GM18519 (cell line): ENCODE data around the gene HOXD10.

Experiments used
- ATAC-seq: cut with Tn5 transposase; IDR thresholded peaks from one replicate; pipeline ENCODE4 v1.9.1; 2021; ENCODE audit warnings: mild to moderate bottlenecking, moderate library complexity; ENCODE audit not compliant: unreplicated experiment, low FRiP score

Gene HOXD10

DNA sequence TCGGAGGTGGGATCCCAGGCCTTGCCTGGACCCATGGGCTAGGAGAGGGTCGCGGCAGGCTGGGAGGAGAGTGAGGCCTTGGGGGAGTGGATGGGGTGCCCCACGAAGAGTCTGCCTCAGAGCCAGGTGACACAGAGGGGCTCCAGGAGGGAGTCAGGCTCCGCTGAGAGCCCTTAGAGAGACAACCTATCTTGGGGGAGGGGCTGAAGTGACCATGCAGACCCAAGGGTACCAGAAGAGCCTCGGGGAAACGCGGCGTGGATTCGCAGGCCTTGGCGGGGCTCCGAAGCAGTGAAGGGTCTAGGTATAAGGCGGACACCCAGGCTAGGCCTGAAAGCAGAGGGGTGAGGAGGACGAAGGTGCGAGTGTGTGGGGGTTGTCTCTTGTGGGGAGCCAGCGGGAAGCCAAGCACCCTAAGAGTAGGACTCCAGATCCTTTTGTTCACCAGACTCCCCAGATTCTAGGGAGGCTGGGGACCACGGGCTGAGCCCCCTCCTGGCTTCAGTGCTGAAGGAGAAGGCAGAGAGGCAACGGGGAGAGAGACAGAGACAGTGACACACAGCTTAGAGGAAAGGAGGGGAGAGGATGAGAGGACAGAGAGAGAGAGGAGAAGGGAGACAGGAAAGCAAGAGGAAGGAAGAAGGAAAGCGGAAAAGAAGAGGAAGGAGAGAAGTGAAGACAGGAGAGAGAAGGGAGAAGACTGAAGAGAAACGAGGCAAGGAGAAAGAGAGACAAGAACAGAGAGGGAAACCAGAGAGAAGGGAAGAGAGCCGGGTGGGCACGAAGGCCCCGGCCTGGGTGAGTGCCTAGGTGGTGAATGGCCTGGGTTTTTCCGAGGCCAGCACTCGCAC is 10.6 kb upstream of the HOXD10 start:
- no peak for ATAC-seq

DNA sequence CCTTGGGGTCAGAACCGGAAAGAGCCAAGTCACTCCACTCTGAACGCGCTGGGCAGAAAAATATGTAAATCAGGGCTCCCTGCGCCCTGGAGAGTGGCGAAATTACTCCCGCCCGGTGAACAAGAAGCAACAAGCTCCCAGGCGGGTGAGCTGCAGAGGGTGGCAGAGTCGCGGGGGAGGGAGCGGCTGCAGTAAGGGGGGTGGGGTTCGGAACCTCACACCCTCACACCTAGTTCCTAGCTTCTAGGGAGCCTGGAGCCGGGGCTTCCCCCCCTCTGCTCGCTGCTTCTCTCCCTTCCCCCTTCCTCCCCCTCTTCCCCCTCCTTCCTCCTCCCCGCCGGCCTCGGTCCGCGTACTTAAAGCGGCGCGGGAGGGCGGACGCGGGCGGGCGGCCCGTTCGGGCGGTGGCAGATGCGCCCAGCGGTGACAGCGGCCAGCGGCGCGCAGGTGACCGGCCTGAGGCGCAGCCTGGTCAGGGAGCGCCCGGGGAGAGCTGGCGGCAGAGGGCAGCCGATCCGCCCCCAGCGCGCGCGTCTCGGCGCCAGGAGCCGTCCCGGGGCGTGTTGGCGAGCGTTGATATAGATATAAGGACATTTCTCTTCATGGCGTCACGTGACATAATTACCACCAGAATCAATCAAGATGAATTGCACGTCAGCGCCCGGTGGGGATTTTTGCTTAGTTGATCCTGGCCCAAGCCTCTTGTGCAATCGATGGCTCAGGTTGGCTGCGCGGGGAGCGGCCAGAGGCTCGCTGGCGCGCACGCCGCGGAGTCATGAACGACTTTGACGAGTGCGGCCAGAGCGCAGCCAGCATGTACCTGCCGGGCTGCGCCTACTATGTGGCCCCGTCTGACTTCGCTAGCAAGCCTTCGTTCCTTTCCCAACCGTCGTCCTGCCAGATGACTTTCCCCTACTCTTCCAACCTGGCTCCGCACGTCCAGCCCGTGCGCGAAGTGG is 9.7 kb upstream of the HOXD10 start, which contains the start of gene HOXD11:
Gene HOXD11 (plus strand): TSS at position 700 of the 959 bp plus-strand sequence. CDS start 76 bp downstream, at position 776.
- no peak for ATAC-seq

DNA sequence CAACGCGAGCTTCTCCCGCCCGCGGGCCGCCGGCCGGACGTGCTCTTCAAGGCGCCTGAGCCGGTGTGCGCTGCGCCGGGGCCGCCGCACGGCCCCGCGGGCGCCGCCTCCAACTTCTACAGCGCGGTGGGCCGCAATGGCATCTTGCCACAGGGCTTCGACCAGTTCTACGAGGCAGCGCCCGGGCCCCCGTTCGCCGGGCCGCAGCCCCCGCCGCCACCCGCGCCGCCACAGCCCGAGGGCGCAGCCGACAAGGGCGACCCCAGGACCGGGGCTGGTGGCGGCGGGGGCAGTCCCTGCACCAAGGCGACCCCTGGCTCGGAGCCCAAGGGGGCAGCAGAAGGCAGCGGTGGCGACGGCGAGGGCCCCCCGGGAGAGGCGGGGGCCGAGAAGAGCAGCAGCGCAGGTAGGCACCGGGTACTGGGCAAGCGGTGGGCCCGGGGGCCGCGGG is 8.8 kb upstream of the HOXD10 start:
- ATAC-seq: no peak

DNA sequence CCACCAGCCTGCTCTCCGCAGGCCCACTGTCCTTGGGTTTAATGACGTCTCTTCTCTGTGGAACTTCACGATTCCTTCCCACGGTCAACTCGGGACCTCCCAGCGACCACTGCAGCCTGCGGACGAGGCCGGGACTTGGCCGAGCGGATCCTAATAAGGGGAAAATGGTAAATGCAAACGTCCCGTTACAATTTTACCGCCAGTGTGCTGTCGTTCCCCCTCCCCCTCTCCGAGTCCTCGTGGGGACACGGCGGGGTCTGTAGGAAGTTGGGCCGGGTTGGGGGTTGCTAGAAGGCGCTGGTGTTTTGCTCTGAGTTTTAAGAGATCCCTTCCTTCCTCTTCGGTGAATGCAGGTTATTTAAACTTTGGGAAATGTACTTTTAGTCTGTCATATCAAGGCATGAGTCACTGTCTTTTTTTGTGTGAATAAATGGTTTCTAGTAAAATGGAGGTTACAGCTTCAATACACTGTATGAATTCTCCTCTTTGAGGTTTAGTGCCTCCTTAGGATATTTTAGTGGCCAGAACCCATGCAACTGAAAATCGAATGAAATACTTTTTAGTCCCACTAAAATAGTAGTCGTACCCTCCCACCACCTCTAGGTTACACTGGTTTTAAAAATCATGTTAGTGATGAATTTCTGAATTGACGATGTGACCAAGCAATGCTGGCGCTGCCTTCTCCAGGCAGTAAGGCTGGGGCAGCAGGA is 7.2 kb upstream of the HOXD10 start:
- no peak for ATAC-seq

DNA sequence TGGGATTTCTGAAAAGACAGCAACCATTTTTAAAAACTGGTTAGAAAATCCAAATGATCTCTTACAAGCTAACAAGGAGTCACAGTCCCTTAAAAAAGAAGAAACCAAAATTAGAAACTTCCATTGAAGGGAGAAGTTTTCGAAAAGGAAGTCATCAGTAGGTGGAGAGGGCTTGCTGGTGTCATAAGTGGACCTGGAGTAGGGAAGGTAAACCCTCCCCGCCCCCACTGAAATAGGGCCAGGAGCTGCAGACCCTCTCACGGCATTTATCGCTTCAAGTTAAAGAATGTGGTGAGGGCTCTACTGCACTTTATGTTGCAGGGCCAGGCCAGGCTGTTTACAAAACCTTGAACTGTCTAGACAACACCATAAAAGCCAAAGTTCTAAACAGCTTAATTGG is 6.6 kb upstream of the HOXD10 start:
- ATAC-seq: no peak

DNA sequence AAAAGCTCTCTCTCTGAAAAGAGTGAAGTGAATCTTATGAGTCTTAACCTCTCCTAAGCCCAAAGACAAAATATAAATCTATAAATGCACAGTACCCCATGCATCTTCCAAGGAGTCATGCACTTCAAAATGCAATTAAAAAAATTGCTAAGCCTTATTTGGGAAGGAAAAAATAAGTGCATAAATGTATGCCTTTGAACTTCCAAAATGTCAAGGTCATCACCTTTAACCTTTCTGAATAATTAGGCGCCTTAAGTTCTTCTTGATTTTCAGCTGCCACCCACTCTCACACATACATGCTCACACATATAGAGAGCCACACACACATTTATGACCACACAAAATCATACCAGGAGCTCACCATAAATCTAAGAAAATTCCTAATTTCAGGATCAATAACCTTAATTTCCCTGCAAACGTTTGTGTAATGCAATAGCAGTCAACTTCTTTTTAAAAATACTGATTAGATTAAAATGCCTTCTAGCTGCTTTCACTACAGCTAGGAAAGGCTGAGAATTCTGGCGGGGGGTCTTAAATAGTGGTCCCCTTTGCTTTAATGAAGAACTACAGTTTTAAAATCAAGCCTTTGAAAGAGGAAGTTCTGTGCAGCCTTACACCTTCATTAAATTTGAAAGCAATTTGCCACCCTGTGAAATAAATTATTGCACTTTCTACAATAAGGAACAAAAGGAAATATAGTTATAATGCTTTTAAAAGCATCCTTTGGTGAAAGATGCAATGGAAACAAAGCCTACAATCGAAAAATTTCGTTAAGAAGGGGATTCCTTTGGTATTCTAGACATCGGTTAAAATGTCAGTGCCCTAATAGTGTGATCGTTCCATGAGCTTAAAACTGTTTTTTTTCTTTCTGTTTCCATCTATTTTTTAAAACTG is 5.9 kb upstream of the HOXD10 start:
- no peak for ATAC-seq

DNA sequence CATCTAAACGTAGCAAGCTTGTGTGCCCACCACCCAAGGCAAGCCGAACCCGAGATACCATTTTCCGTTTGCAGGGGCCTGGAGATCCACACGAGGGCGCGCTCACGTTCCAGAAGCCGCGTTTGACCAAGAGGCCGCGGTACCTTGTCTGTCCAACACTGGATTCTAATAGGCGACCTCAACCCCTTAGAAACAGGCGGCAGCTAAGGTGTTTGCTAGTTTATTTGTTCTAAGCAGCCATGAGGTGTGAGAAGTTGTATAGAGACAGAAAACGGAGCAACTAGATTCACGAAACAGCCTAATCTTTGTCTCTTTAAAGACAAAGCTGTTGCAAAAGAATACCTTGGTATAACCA is 5.3 kb upstream of the HOXD10 start:
- no peak for ATAC-seq

DNA sequence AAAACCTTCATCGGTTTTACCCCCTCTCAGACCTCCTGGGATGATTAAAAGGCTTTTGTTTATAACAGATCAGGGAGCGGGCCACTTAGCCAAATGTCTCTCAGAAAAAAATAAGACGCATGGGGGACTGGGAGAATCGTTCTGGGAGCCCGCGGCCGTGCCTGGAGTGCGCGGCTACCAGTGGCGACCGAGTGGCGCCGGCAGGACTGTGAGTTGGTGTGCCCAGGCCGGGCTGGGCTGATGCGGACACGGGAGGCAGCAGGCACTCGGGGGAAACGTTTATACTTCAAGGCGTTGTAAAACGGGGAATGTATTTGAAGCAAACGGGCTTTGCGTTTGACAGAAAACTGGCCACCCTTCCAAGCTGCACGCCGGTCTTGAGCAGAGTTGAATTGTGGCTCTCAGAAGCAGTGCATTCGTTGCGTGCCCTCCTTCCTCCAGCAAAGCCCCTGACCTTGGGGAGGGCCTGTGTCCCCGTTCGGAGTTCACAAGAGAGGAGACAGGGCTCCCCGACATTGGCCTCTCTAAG is 4.7 kb upstream of the HOXD10 start:
- ATAC-seq: no peak

DNA sequence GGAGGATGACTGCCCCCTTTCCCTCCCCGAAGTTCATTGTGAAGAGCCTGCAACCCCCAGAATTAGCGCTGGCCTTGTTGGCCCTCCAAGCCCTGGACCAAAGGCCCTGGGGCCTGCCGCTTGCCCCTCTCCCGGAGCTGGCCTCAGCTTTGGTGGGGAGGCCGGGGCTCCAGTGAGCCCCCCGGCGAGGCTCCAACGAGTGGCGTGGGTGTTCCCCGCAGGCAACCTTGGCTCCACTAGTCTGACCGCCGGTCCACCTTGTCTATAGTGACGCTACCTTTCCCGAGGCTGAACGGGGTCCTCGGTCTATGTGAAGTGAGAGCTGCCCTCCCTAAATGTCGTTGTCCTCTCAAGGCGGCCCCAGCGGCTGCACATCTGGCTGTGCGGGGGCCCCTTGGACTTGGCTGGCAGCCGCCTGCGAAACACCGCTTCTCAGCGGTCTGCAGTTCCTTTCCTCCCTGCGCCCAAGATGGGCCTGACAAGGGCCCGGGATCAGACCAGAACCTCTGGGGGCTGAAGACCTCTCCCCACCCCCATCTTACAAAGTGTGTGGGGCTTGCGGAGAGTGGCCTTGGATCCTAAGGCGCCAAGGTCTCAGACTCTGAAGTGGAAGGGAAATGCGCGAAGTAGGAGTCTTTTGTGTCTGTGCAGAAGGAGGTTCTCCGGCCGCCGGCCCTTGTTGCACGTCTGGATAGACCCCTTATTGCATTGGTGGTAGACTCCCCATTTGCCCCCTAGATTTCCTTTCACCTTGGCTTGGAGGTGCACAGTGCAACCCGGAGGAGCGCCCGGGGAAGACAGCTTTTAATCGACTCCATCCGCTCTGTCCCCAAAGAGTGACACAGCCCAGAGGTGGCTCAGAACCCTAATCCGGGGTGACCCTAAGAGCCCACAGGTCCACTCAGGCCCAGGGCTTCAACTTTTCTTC is 3.9 kb upstream of the HOXD10 start:
- no peak for ATAC-seq

DNA sequence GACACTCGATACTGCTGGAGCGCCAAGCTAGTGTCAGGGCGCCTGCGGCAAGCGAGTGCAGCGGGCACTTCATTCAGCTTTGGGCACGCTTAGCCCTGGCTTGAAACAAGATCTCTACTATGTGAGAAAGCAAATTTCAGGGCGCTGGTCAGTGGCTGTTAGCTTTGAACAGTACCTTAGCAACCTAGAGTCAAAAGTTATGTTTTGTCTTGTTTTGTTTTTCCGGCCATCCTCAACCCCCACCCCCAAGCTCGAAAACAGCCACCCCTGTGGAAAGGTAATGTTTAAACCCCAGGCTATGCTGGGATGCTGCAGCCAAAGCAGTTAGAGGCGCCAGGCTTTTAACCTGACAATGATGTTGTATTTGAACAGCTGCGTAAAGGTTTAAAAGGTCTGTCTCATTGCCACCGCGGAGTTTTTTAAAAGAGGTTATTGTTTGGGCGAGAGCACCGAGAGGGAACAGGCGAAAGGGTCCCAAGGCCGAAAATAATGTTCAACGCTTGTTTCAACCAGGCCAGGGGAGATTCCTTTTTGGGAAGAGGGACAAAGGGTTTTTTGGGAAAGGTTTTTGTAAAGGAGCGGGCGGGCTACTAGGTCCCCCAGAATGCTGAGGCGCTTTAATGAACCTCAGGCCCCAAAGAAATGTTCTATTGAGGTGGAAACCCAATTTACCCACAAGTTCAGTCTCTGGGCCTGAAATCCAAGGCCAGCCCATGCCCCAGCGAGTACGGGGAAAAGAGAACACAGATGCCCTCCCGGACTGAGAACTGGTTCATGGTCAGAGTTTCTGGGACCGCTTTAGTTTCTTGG is 2.3 kb upstream of the HOXD10 start:
- ATAC-seq: no peak

DNA sequence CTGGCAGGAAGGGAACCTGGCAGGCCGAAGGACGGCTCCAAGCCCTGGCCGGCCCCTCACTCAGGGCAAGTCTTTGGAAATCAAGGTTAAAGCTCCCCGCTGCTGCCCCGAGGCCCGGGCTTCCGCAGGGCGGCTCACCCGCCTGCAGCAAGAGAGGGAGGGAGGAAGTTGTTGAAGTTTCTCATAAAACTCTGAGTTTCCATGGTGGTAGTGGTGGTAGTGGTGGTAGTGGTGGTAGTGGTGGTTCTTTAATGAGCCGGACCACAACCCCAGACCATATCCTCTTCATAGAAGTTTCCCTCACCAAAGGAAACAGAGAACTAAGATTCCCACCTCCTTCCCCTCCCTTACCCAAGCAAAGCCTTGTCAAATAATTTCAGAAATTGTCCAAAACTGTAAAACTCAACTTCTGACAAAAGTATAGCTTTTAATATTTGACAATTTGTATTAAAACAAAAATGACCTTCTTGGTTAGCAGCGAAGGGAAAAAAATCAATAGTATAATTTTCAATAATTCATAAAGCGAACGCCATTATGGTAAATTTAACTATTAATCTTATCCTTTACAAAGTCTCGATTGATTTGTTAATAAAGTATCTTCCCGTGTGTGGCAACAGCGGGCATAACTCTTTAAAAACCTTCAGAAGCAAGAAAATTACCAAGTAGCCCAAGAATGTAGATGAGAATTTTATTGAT is 1.5 kb upstream of the HOXD10 start:
- no peak for ATAC-seq

DNA sequence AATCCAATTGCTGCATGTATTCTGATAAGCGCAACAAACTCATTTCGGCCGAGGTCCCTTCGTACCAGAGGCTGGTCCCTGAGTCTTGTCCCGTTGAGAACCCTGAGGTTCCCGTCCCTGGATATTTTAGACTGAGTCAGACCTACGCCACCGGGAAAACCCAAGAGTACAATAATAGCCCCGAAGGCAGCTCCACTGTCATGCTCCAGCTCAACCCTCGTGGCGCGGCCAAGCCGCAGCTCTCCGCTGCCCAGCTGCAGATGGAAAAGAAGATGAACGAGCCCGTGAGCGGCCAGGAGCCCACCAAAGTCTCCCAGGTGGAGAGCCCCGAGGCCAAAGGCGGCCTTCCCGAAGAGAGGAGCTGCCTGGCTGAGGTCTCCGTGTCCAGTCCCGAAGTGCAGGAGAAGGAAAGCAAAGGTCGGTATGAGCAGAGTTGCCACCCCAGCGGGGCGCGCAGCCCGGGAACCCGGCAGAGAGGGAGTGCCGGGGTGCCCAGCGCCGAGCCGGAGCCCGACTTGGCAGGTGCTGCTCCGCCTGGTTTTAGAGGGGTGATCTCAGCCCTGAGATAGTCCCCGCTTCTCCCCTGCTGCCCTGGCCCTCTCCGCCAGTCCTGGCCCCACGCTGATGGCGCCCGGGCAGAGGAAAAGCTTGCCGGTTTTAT is 714 bp downstream of the HOXD10 start:
- no peak for ATAC-seq

DNA sequence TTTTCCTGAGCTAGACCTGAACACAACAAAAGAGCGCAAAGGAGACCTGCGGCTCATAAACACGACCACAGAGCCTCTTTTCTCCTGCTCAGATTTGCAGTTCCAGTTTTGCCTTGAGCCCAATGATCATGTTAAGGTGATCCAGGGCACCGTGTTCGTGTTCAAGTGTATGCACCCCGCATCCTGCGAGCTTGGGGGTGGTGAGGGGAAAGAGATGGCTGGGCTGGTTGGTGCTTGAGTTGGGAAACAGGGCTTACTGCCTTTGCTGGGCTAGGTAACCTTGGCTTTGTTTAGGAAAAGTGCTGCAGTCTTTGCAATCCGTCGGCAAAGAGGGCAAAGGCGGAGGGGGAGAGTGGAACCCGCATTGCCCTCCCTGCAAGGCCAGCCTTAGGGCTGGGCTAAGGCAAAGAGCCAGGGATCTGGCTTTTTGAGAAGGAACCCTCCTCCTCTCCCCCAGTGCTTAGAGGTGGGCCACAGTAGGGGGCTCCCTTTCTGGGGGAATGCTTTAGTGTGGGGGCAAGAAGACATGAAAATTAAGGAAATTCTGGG is 1.3 kb downstream of the HOXD10 start:
- ATAC-seq: no peak

DNA sequence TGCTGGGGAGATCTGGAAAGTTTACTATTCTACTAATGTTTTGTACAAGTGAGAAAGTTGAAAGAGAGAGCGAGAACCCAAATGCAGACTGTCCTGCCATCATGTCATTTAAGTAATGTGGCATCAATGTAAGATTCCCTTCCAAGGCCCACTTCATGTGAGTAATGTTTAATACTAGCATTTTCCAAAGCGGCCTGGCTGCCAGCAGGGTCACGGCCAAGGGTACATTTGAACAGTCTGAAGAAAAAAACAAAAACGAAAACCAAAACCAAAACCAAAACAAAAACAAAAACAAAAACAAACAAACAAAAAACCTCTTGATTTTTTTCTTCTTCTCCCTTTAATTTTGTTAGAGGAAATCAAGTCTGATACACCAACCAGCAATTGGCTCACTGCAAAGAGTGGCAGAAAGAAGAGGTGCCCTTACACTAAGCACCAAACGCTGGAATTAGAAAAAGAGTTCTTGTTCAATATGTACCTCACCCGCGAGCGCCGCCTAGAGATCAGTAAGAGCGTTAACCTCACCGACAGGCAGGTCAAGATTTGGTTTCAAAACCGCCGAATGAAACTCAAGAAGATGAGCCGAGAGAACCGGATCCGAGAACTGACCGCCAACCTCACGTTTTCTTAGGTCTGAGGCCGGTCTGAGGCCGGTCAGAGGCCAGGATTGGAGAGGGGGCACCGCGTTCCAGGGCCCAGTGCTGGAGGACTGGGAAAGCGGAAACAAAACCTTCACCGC is 2.2 kb downstream of the HOXD10 start:
- no peak for ATAC-seq

DNA sequence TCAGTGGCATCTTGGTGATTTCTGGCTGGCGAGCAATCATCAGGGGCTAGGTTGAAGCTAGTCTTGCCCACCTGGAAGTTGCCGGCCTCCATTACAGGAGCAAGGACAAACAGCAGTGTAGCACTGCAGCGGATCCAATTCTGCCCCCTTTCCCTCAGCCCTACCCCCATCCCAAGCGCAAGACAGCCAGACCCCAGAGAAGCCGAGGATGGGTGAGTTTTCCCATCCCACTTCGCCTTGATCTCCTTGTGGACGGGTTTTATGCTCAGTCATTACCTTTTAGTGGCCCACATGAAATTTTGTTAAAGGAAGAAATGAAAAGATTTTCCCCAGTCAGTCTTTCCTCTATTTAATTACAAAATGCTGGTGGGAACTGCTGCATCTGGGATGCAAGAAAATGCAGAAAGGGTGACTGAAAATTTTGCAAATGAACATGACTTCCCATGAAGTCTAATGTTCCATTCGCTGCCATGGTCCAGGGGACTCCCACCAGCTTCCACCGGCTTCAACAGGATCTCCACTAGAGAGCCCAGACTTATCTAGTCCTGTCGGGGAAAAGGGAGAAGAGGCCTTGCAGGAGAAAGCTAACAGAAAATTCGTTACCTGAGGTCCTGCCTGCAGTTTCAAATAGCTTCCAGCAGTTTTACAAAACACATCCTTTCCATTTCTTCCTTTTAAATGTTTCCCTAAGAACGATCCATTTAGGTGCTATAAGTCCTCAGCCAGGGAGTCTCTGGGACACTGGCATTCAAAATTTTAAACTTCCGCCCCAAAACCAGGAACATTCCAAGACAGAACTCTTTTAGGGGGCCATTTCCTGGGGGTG is 4.0 kb downstream of the HOXD10 start:
- no peak for ATAC-seq
